Sigmoid colon (tissue), 4 donors: Measurements from ENCODE around the gene SH2B3.

ENCODE experiments used
- CTCF ChIP-seq, 4 experiments: fragments of 450-650 bp in 3 of 4; fragments of 200-600 bp in 1 of 4; IDR thresholded peaks; one replicate each; pipeline ENCODE4 v1.5.1; 2016 to 2019; ENCODE audit warnings: antibody characterized with exemption in 4 of 4, mild to moderate bottlenecking in 3 of 4, moderate library complexity in 2 of 4
- EP300 ChIP-seq, 4 donors: sonication (generic); formaldehyde crosslinking; IDR thresholded peaks; one replicate each; pipeline ENCODE4 v1.6.1; 2017; ENCODE audit warnings: antibody characterized with exemption in 4 of 4
- POLR2A ChIP-seq, 2 donors: fragments of 450-650 bp; IDR thresholded peaks; one replicate each; pipeline ENCODE4 v1.6.1; 2016; ENCODE audit warnings: antibody characterized with exemption in 2 of 2, mild to moderate bottlenecking in 2 of 2, moderate library complexity in 2 of 2
- POLR2AphosphoS5 ChIP-seq, 4 donors: sonication (generic); formaldehyde crosslinking; IDR thresholded peaks; one replicate each; pipeline ENCODE4 v1.6.1; 2017; ENCODE audit warnings: antibody characterized with exemption in 4 of 4

GRCh38 chr12:111448266-111448830, 42.6 kb downstream of the SH2B3 start:
- TF ChIP-seq CTCF (IDR thresholded peaks at IDR 0.05) (no peak), POLR2A (IDR thresholded peaks at IDR 0.05) (no peak), POLR2AphosphoS5 (IDR thresholded peaks at IDR 0.05) (no peak), EP300 (IDR thresholded peaks at IDR 0.05) (no peak)
